Subcutaneous abdominal adipose tissue (tissue), 5 donors: ENCODE results near the gene DNAJC11.
"Not testable (repeated sequence)": the region's sequence is repeated elsewhere in the genome, so short reads cannot be mapped to it uniquely, and the experiment has no call there.

Experiments
- H3K27ac ChIP-seq: one replicate; pipeline ENCODE4 v1.7.0; 2013; ENCODE audit warnings: low read depth, mild to moderate bottlenecking, inconsistent platforms, low read length, moderate library complexity
- H3K27me3 ChIP-seq, 5 donors: one replicate each; pipeline ENCODE4 v1.7.0; 2013; ENCODE audit warnings: low read length in 5 of 5, inconsistent platforms in 1 of 5; ENCODE audit not compliant: control insufficient read depth in 5 of 5, insufficient read depth in 4 of 5
- H3K36me3 ChIP-seq, 5 donors: one replicate each; pipeline ENCODE4 v1.7.0; 2013; ENCODE audit warnings: low read length in 5 of 5; ENCODE audit not compliant: control insufficient read depth in 5 of 5, insufficient read depth in 5 of 5
- H3K4me1 ChIP-seq, 5 donors: one replicate each; pipeline ENCODE4 v1.7.0; 2013; ENCODE audit warnings: low read length in 5 of 5, mild to moderate bottlenecking in 3 of 5, moderate library complexity in 1 of 5; ENCODE audit not compliant: control insufficient read depth in 5 of 5, insufficient read depth in 5 of 5
- H3K4me3 ChIP-seq, 5 donors: one replicate each; pipeline ENCODE4 v1.7.0; 2013; ENCODE audit warnings: low read length in 5 of 5, low read depth in 1 of 5
- H3K9ac ChIP-seq, 5 donors: one replicate each; pipeline ENCODE4 v1.7.0; 2013; ENCODE audit warnings: low read length in 5 of 5, mild to moderate bottlenecking in 4 of 5, moderate library complexity in 3 of 5
- H3K9me3 ChIP-seq, 5 donors: one replicate each; pipeline ENCODE4 v1.7.0; 2013; ENCODE audit warnings: low read length in 5 of 5; ENCODE audit not compliant: control insufficient read depth in 5 of 5
- donor health status: healthy.
- donor health status: healthy.
- donor health status: healthy.
- donor health status: healthy.
- donor health status: healthy.

Gene DNAJC11

GRCh38 chr1:6638226-6638625 lies 63.4 kb downstream of the DNAJC11 start:
- H3K27me3 ChIP-seq: peaks cover 0 to 4% (median 0%) of the 10 kb centered on the region in 5 donors
- H3K9ac ChIP-seq: peak overlapping the region in 2 of 5 donors; percentile 35 to 63
- H3K9me3 ChIP-seq: no peaks in the 10 kb centered on the region
- peaks cover 8 to 32% (median 12%) of the 10 kb centered on the region in 5 donors for H3K4me1 ChIP-seq
- H3K4me3 ChIP-seq: peak overlapping the region in 3 of 5 donors; percentile 4 to 36 (median 28)
- H3K36me3 ChIP-seq: peaks cover 0 to 85% (median 69%) of the 10 kb centered on the region in 5 donors
- peak overlapping the region; percentile 69 for H3K27ac ChIP-seq

- Histone ChIP-seq H3K36me3 (peaks cover 0 to 86% (median 70%) of the 10 kb centered on the region in 5 donors), H3K27ac (peak overlapping the region; percentile 69), H3K27me3 (peaks cover 0 to 4% (median 0%) of the 10 kb centered on the region in 5 donors), H3K9me3 (no peaks in the 10 kb centered on the region), H3K4me1 (peaks cover 8 to 32% (median 12%) of the 10 kb centered on the region in 5 donors), H3K4me3 (peak overlapping the region in 3 of 5 donors; percentile 4 to 36 (median 28)), H3K9ac (no peak overlapping the region)
Measured at GRCh38 chr1:6637770-6638169, 63.8 kb downstream of the DNAJC11 start.

- Histone ChIP-seq H3K27ac (peak overlapping the region; percentile 3), H3K36me3 (peaks cover 0 to 86% (median 71%) of the 10 kb centered on the region in 5 donors)
Measured at GRCh38 chr1:6636778-6637177, 64.8 kb downstream of the DNAJC11 start.

GRCh38 chr1:6635910-6636760 lies 65.5 kb downstream of the DNAJC11 start:
- no peaks in the 10 kb centered on the region for H3K9me3 ChIP-seq
- peaks cover 0 to 83% (median 67%) of the 10 kb centered on the region in 5 donors for H3K36me3 ChIP-seq
- peaks cover 0 to 4% (median 0%) of the 10 kb centered on the region in 5 donors for H3K27me3 ChIP-seq
- peak overlapping the region; percentile 3 for H3K27ac ChIP-seq
- no peak overlapping the region for H3K9ac ChIP-seq
- no peak overlapping the region for H3K4me3 ChIP-seq
- H3K4me1 ChIP-seq: peaks cover 8 to 32% (median 12%) of the 10 kb centered on the region in 5 donors

More at GRCh38 chr1:6636778-6637177, 64.8 kb downstream of the DNAJC11 start:
- not testable (repeated sequence) for H3K9ac ChIP-seq, H3K9me3 ChIP-seq, H3K27me3 ChIP-seq, H3K4me3 ChIP-seq
- peaks cover 8 to 32% (median 12%) of the 10 kb centered on the region in 5 donors for H3K4me1 ChIP-seq

- H3K9ac ChIP-seq: no peak overlapping the region
- peaks cover 8 to 32% (median 12%) of the 10 kb centered on the region in 5 donors for H3K4me1 ChIP-seq
- no peak overlapping the region for H3K27ac ChIP-seq
- peaks cover 0 to 4% (median 0%) of the 10 kb centered on the region in 5 donors for H3K27me3 ChIP-seq
- no peaks in the 10 kb centered on the region for H3K9me3 ChIP-seq
- H3K4me3 ChIP-seq: no peak overlapping the region
- peaks cover 0 to 85% (median 72%) of the 10 kb centered on the region in 5 donors for H3K36me3 ChIP-seq
Measured at GRCh38 chr1:6635161-6635909, 66.3 kb downstream of the DNAJC11 start.

GRCh38 chr1:6634371-6635052 lies 67.1 kb downstream of the DNAJC11 start:
- no peak overlapping the region for H3K4me3 ChIP-seq
- no peak overlapping the region for H3K9ac ChIP-seq
- peaks cover 0 to 4% (median 0%) of the 10 kb centered on the region in 5 donors for H3K27me3 ChIP-seq
- peaks cover 8 to 32% (median 12%) of the 10 kb centered on the region in 5 donors for H3K4me1 ChIP-seq
- no peak overlapping the region for H3K27ac ChIP-seq
- H3K9me3 ChIP-seq: no peaks in the 10 kb centered on the region
- H3K36me3 ChIP-seq: peaks cover 0 to 85% (median 72%) of the 10 kb centered on the region in 5 donors

- Histone ChIP-seq H3K27me3 (no peaks in the 10 kb centered on the region), H3K4me3 (no peak overlapping the region), H3K36me3 (peaks cover 0 to 94% (median 79%) of the 10 kb centered on the region in 5 donors), H3K27ac (no peak overlapping the region), H3K9me3 (no peaks in the 10 kb centered on the region), H3K4me1 (peaks cover 0 to 23% (median 3%) of the 10 kb centered on the region in 5 donors), H3K9ac (no peak overlapping the region)
Measured at GRCh38 chr1:6632588-6633514, 68.8 kb downstream of the DNAJC11 start.

- no peaks in the 10 kb centered on the region for H3K27me3 ChIP-seq
- H3K4me3 ChIP-seq: no peak overlapping the region
- H3K4me1 ChIP-seq: peaks cover 2 to 22% (median 9%) of the 10 kb centered on the region in 5 donors
- no peaks in the 10 kb centered on the region for H3K9me3 ChIP-seq
- H3K36me3 ChIP-seq: peaks cover 0 to 79% (median 64%) of the 10 kb centered on the region in 5 donors
- H3K27ac ChIP-seq: no peak overlapping the region
- no peak overlapping the region for H3K9ac ChIP-seq
Measured at GRCh38 chr1:6631058-6631457, 70.6 kb downstream of the DNAJC11 start.

GRCh38 chr1:6630027-6630426 lies 71.6 kb downstream of the DNAJC11 start:
- H3K36me3 ChIP-seq: peaks cover 0 to 69% (median 57%) of the 10 kb centered on the region in 5 donors
- H3K9me3 ChIP-seq: no peaks in the 10 kb centered on the region
- no peak overlapping the region for H3K9ac ChIP-seq
- H3K27ac ChIP-seq: no peak overlapping the region
- no peak overlapping the region for H3K4me3 ChIP-seq
- peaks cover 2 to 22% (median 15%) of the 10 kb centered on the region in 5 donors for H3K4me1 ChIP-seq
- H3K27me3 ChIP-seq: no peaks in the 10 kb centered on the region
